Gastroesophageal sphincter (tissue), 4 donors: ENCODE data around the gene ZNF500. TPM values are rescaled to one million over a fixed set of nuclear protein-coding genes. Genes with fewer than 3 reads are reported as not detected.
"Not testable (repeated sequence)": the region's sequence is repeated elsewhere in the genome, so short reads cannot be mapped to it uniquely, and the experiment has no call there.

Experiments
- ATAC-seq: fragments of 150-250 bp; one replicate; pipeline ENCODE4 v1.9.1; 2016; ENCODE audit warnings: mild to moderate bottlenecking, moderate library complexity
- H3K27ac ChIP-seq, 4 donors: fragments of 200-600 bp; sonication (generic) in 3 of 4; 1 replicate in 3 of 4; 2 replicates in 1 of 4; pipeline ENCODE4 v1.5.1; 2016 to 2019
- H3K27me3 ChIP-seq: fragments of 200-600 bp; sonication (generic); one replicate; pipeline ENCODE4 v1.5.1; 2019
- H3K36me3 ChIP-seq, 2 donors: fragments of 200-600 bp; sonication (generic); one replicate each; pipeline ENCODE4 v1.5.1; 2019; ENCODE audit warnings: control low read depth in 1 of 2
- H3K4me1 ChIP-seq, 3 donors: fragments of 200-600 bp; sonication (generic); 1 replicate in 2 of 3; 2 replicates in 1 of 3; pipeline ENCODE4 v1.5.1; 2016 to 2019; ENCODE audit warnings: control low read depth in 2 of 3
- H3K4me3 ChIP-seq, 2 donors: fragments of 200-600 bp; sonication (generic); one replicate each; pipeline ENCODE4 v1.5.1; 2019; ENCODE audit warnings: mild to moderate bottlenecking in 1 of 2, moderate library complexity in 1 of 2
- H3K9me3 ChIP-seq, 3 donors: fragments of 200-600 bp; sonication (generic); one replicate each; pipeline ENCODE4 v1.5.1; 2017 to 2019; ENCODE audit warnings: control low read depth in 2 of 3
- CTCF ChIP-seq, 4 experiments: fragments of 200-600 bp in 2 of 4; fragments of 450-650 bp in 2 of 4; sonication (generic) in 1 of 4; IDR thresholded peaks; one replicate each; pipeline ENCODE4 v1.5.1; 2017 to 2019; ENCODE audit warnings: antibody characterized with exemption in 4 of 4, mild to moderate bottlenecking in 2 of 4, moderate library complexity in 2 of 4
- EP300 ChIP-seq: sonication (generic); formaldehyde crosslinking; IDR thresholded peaks from one replicate; pipeline ENCODE4 v1.6.1; 2017; ENCODE audit warnings: antibody characterized with exemption, mild to moderate bottlenecking
- POLR2A ChIP-seq, 2 donors: fragments of 450-650 bp; IDR thresholded peaks; one replicate each; pipeline ENCODE4 v1.6.1; 2017; ENCODE audit warnings: antibody characterized with exemption in 2 of 2, mild to moderate bottlenecking in 2 of 2, moderate library complexity in 1 of 2
- POLR2AphosphoS5 ChIP-seq: sonication (generic); formaldehyde crosslinking; IDR thresholded peaks from one replicate; pipeline ENCODE4 v1.6.1; 2017; ENCODE audit warnings: antibody characterized with exemption
- WGBS, 2 donors: methylation state at CpG; one replicate each; pipeline ENCODE4 v1.1.5; 2018; ENCODE audit warnings: low coverage in 1 of 2; 5-methylcytosine and 5-hydroxymethylcytosine counted together
- total RNA-seq, 4 donors: library from RNA; depleted of rRNA; stranded (reverse); fragments of >200 nt; gene quantifications; one replicate each; pipeline ENCODE4 v1.1.0, GENCODE V29; 2016

ZNF500 gene
- total RNA-seq, 4 donors from 2014 or later: 12.6 to 15.8 (median 13.8) TPM

- Histone ChIP-seq H3K4me3 (no peak overlapping the region), H3K36me3 (no peaks in the 10 kb centered on the region), H3K4me1 (no peaks in the 10 kb centered on the region), H3K27ac (no peak overlapping the region), H3K9me3 (no peaks in the 10 kb centered on the region), H3K27me3 (peaks cover 8% of the 10 kb centered on the region)
- TF ChIP-seq EP300 (no peak), CTCF (IDR thresholded peaks at IDR 0.05) (no peak), POLR2AphosphoS5 (no peak), POLR2A (IDR thresholded peaks at IDR 0.05) (no peak)
- 94% methylated on average over 2 to 3 of the region's 8 CpGs for WGBS, 2 donors
- no peak for ATAC-seq
These were observed 20.1 kb upstream of the ZNF500 start for GRCh38 chr16:4787068-4787467.

GRCh38 chr16:4785758-4786433, 18.9 kb upstream of the ZNF500 start:
- ATAC-seq: no peak
- WGBS, 2 donors: 91 to 94% methylated on average over 11 to 13 of the region's 23 CpGs

GRCh38 chr16:4784444-4784987, 17.6 kb upstream of the ZNF500 start:
- not testable (repeated sequence) for H3K27me3 ChIP-seq, H3K4me1 ChIP-seq, H3K27ac ChIP-seq, H3K36me3 ChIP-seq, ATAC-seq, H3K9me3 ChIP-seq, H3K4me3 ChIP-seq
- 77 to 91% methylated on average over 6 of the region's 14 CpGs for WGBS, 2 donors

More at GRCh38 chr16:4785758-4786433, 18.9 kb upstream of the ZNF500 start:
- no peaks in the 10 kb centered on the region for H3K4me1 ChIP-seq
- H3K9me3 ChIP-seq: no peaks in the 10 kb centered on the region
- no peak overlapping the region for H3K4me3 ChIP-seq
- no peaks in the 10 kb centered on the region for H3K36me3 ChIP-seq
- TF ChIP-seq CTCF (IDR thresholded peaks at IDR 0.05): no peak
- H3K27me3 ChIP-seq: peaks cover 8% of the 10 kb centered on the region
- no peak overlapping the region for H3K27ac ChIP-seq

GRCh38 chr16:4783951-4784336, 17.0 kb upstream of the ZNF500 start:
- Histone ChIP-seq H3K27me3 (peaks cover 8% of the 10 kb centered on the region), H3K4me1 (no peaks in the 10 kb centered on the region), H3K4me3 (no peak overlapping the region), H3K27ac (no peak overlapping the region), H3K36me3 (no peaks in the 10 kb centered on the region), H3K9me3 (no peaks in the 10 kb centered on the region)
- TF ChIP-seq POLR2AphosphoS5: no peak
- no peak for TF ChIP-seq POLR2A (IDR thresholded peaks at IDR 0.05)
- TF ChIP-seq EP300: no peak
- no peak for TF ChIP-seq CTCF (IDR thresholded peaks at IDR 0.05)
- ATAC-seq: no peak
- 45 to 80% methylated on average over 4 to 6 of the region's 16 CpGs for WGBS, 2 donors

- Histone ChIP-seq H3K27me3 (peaks cover 8% of the 10 kb centered on the region), H3K9me3 (no peaks in the 10 kb centered on the region), H3K36me3 (no peaks in the 10 kb centered on the region), H3K4me1 (no peaks in the 10 kb centered on the region), H3K27ac (no peak overlapping the region), H3K4me3 (no peak overlapping the region)
- ATAC-seq: no peak
- no CpG with 5 or more reads among the region's 25 CpGs for WGBS, 2 donors
- TF ChIP-seq POLR2A (IDR thresholded peaks at IDR 0.05): no peak
- no peak for TF ChIP-seq EP300
- TF ChIP-seq CTCF (IDR thresholded peaks at IDR 0.05): no peak
- TF ChIP-seq POLR2AphosphoS5: no peak
These were observed 16.4 kb upstream of the ZNF500 start for GRCh38 chr16:4783251-4783950.
